Uterus (tissue), 4 donors: ENCODE measurements around the gene SLC2A6. TPM values are rescaled to one million over a fixed set of nuclear protein-coding genes. Genes with fewer than 3 reads are reported as not detected.

Source experiments
- DNase-seq, 2 donors: peaks; one replicate each; pipeline ENCODE4 v3.0.0-alpha.2; 2019 to 2020
- H3K27ac ChIP-seq, 2 donors: fragments of 200-600 bp; sonication (generic); 1 replicate in 1 of 2; 2 replicates in 1 of 2; pipeline ENCODE4 v1.5.1; 2016 to 2018
- H3K27me3 ChIP-seq, 2 donors: fragments of 200-600 bp; sonication (generic); one replicate each; pipeline ENCODE4 v1.5.1; 2018 to 2019; ENCODE audit warnings: control low read depth in 1 of 2
- H3K36me3 ChIP-seq, 2 donors: fragments of 200-600 bp; sonication (generic); one replicate each; pipeline ENCODE4 v1.5.1; 2019; ENCODE audit warnings: control low read depth in 1 of 2
- H3K4me1 ChIP-seq, 2 donors: fragments of 200-600 bp; sonication (generic); one replicate each; pipeline ENCODE4 v1.5.1; 2018 to 2019; ENCODE audit warnings: control low read depth in 1 of 2
- H3K4me3 ChIP-seq, 2 donors: fragments of 200-600 bp; sonication (generic); 1 replicate in 1 of 2; 2 replicates in 1 of 2; pipeline ENCODE4 v1.5.1; 2018 to 2019; ENCODE audit warnings: mild to moderate bottlenecking in 1 of 2
- H3K9me3 ChIP-seq, 2 donors: fragments of 200-600 bp; sonication (generic); one replicate each; pipeline ENCODE4 v1.5.1; 2019; ENCODE audit warnings: control low read depth in 1 of 2
- CTCF ChIP-seq, 4 experiments: fragments of 200-600 bp in 2 of 4; fragments of 450-650 bp in 2 of 4; sonication (generic) in 2 of 4; IDR thresholded peaks; one replicate each; pipeline ENCODE4 v1.5.1; 2016 to 2019; ENCODE audit warnings: antibody characterized with exemption in 4 of 4, mild to moderate bottlenecking in 2 of 4, moderate library complexity in 1 of 4
- POLR2A ChIP-seq, 2 donors: fragments of 450-650 bp; IDR thresholded peaks; one replicate each; pipeline ENCODE4 v1.6.1; 2016; ENCODE audit warnings: antibody characterized with exemption in 2 of 2, mild to moderate bottlenecking in 1 of 2, moderate library complexity in 1 of 2
- intact Hi-C: fragments of 100-400 bp; cut with DNase I; formaldehyde crosslinking; loops from one replicate; pipeline ENCODE4 v1.15.1; 2023; ENCODE audit warnings: low total_unique reads
- total RNA-seq, 4 donors: library from RNA; depleted of rRNA in 3 of 4; stranded (reverse); fragments of >200 nt in 3 of 4; gene quantifications; one replicate each; pipeline versions ENCODE4 v1.1.0 to v1.2.4, GENCODE V29; 2014 to 2023
- donor health status: DM: yes; HTN: yes; CAD: no.

SLC2A6 gene
- total RNA-seq, 4 donors from 2014 or later, result 0.26 to 11.5 (median 2.1) TPM

GRCh38 chr9:133427658-133428348, 51.1 kb downstream of the SLC2A6 start:
- no peak overlapping the region for H3K4me3 ChIP-seq
- H3K36me3 ChIP-seq, result no peaks in the 10 kb centered on the region
- DNase-seq, result no peak
- intact Hi-C loops, result no loop called here
- H3K27me3 ChIP-seq, result peaks cover 0 to 12% of the 10 kb centered on the region in 2 donors
- TF ChIP-seq CTCF (IDR thresholded peaks at IDR 0.05) (no peak), POLR2A (IDR thresholded peaks at IDR 0.05) (no peak)
- H3K4me1 ChIP-seq, result peaks cover 0 to 9% of the 10 kb centered on the region in 2 donors
- H3K9me3 ChIP-seq, result no peaks in the 10 kb centered on the region
- no peak overlapping the region for H3K27ac ChIP-seq

- intact Hi-C loops, result no loop called here
- Histone ChIP-seq H3K9me3 (no peaks in the 10 kb centered on the region), H3K4me1 (peaks cover 0 to 9% of the 10 kb centered on the region in 2 donors), H3K27ac (no peak overlapping the region), H3K36me3 (no peaks in the 10 kb centered on the region), H3K27me3 (peaks cover 0 to 12% of the 10 kb centered on the region in 2 donors), H3K4me3 (no peak overlapping the region)
- no peak for DNase-seq
- TF ChIP-seq CTCF (IDR thresholded peaks at IDR 0.05) (no peak), POLR2A (IDR thresholded peaks at IDR 0.05) (no peak)
Measured at GRCh38 chr9:133426011-133426410, 52.9 kb downstream of the SLC2A6 start.

GRCh38 chr9:133425049-133425632, 53.8 kb downstream of the SLC2A6 start:
- intact Hi-C loops, result no loop called here
- H3K27me3 ChIP-seq, result peaks cover 0 to 12% of the 10 kb centered on the region in 2 donors

GRCh38 chr9:133424187-133424586, 54.7 kb downstream of the SLC2A6 start:
- H3K36me3 ChIP-seq, result no peaks in the 10 kb centered on the region
- peaks cover 0 to 9% of the 10 kb centered on the region in 2 donors for H3K4me1 ChIP-seq
- TF ChIP-seq POLR2A (IDR thresholded peaks at IDR 0.05) (no peak), CTCF (IDR thresholded peaks at IDR 0.05) (no peak)
- H3K27ac ChIP-seq, result no peak overlapping the region
- DNase-seq, result no peak
- intact Hi-C loops, result no loop called here
- H3K4me3 ChIP-seq, result no peak overlapping the region
- H3K27me3 ChIP-seq, result peaks cover 0 to 12% of the 10 kb centered on the region in 2 donors
- H3K9me3 ChIP-seq, result no peaks in the 10 kb centered on the region

More at GRCh38 chr9:133425049-133425632, 53.8 kb downstream of the SLC2A6 start:
- H3K4me3 ChIP-seq, result no peak overlapping the region
- no peak for DNase-seq
- peaks cover 0 to 9% of the 10 kb centered on the region in 2 donors for H3K4me1 ChIP-seq
- no peak overlapping the region for H3K27ac ChIP-seq
- no peaks in the 10 kb centered on the region for H3K36me3 ChIP-seq
- TF ChIP-seq POLR2A (IDR thresholded peaks at IDR 0.05), result no peak
- TF ChIP-seq CTCF (IDR thresholded peaks at IDR 0.05), result no peak
- H3K9me3 ChIP-seq, result no peaks in the 10 kb centered on the region

GRCh38 chr9:133423216-133423615, 55.7 kb downstream of the SLC2A6 start:
- intact Hi-C loops, result no loop called here

More at GRCh38 chr9:133423216-133423615, 55.7 kb downstream of the SLC2A6 start:
- peaks cover 0 to 11% of the 10 kb centered on the region in 2 donors for H3K27me3 ChIP-seq
- H3K36me3 ChIP-seq, result no peaks in the 10 kb centered on the region
- H3K9me3 ChIP-seq, result no peaks in the 10 kb centered on the region
- no peak overlapping the region for H3K27ac ChIP-seq
- DNase-seq, result no peak
- no peak overlapping the region for H3K4me3 ChIP-seq
- H3K4me1 ChIP-seq, result peaks cover 0 to 1% of the 10 kb centered on the region in 2 donors
- TF ChIP-seq POLR2A (IDR thresholded peaks at IDR 0.05), result no peak
- no peak for TF ChIP-seq CTCF (IDR thresholded peaks at IDR 0.05)
